CD14-positive monocyte (primary cell): ENCODE results near the gene BMP7. TPM values are rescaled to one million over a fixed set of nuclear protein-coding genes. Genes with fewer than 3 reads are reported as not detected.

Experiments used
- DNase-seq, 3 donors: peaks; one replicate each; pipeline ENCODE4 v3.0.0-alpha.2; 2011 to 2022
- H2AFZ ChIP-seq: 2 replicates; pipeline ENCODE4 v1.6.0; 2012; ENCODE audit warnings: mild to moderate bottlenecking, low read depth, low read length, inconsistent platforms; ENCODE audit not compliant: insufficient read depth, poor library complexity, severe bottlenecking
- H3K27ac ChIP-seq, 2 donors: 1 replicate in 1 of 2; 2 replicates in 1 of 2; pipeline ENCODE4 v1.5.1; 2012 to 2013; ENCODE audit warnings: low read length in 2 of 2, control low read depth in 1 of 2, inconsistent platforms in 1 of 2, low read depth in 1 of 2, mild to moderate bottlenecking in 1 of 2
- H3K27me3 ChIP-seq, 2 donors: one replicate each; pipeline versions ENCODE4 v1.6.0 to v1.6.1; 2011 to 2013; ENCODE audit warnings: low read length in 2 of 2; ENCODE audit not compliant: control insufficient read depth in 2 of 2, insufficient read depth in 2 of 2
- H3K36me3 ChIP-seq, 2 donors: replicated peaks in 1 of 2; 1 replicate in 1 of 2; 2 replicates in 1 of 2; pipeline versions ENCODE4 v1.5.1 to v1.6.1; 2012 to 2013; ENCODE audit warnings: low read length in 2 of 2, control low read depth in 1 of 2, inconsistent platforms in 1 of 2, mild to moderate bottlenecking in 1 of 2; ENCODE audit not compliant: insufficient read depth in 2 of 2, control insufficient read depth in 1 of 2
- H3K4me1 ChIP-seq, 2 donors: 1 replicate in 1 of 2; 2 replicates in 1 of 2; pipeline versions ENCODE4 v1.5.1 to v1.6.1; 2012 to 2013; ENCODE audit warnings: low read length in 2 of 2, control low read depth in 1 of 2, inconsistent platforms in 1 of 2, mild to moderate bottlenecking in 1 of 2, moderate library complexity in 1 of 2; ENCODE audit not compliant: insufficient read depth in 2 of 2, control insufficient read depth in 1 of 2
- H3K4me2 ChIP-seq: replicated peaks from 2 replicates; pipeline ENCODE3; 2012; ENCODE audit warnings: low read length, moderate library complexity, mild to moderate bottlenecking; ENCODE audit not compliant: poor library complexity, severe bottlenecking; ENCODE audit errors: extremely low read depth
- H3K4me3 ChIP-seq, 3 experiments: fragments of 200-600 bp in 1 of 3; sonication (generic) in 1 of 3; replicated peaks in 1 of 3; 1 replicate in 2 of 3; 2 replicates in 1 of 3; pipeline ENCODE4 v1.5.1; 2011 to 2013; ENCODE audit warnings: low read length in 3 of 3, mild to moderate bottlenecking in 3 of 3, control low read depth in 2 of 3, low read depth in 2 of 3, inconsistent platforms in 1 of 3, moderate library complexity in 1 of 3
- H3K79me2 ChIP-seq: 2 replicates; pipeline ENCODE4 v1.6.0; 2012; ENCODE audit warnings: mild to moderate bottlenecking, control low read depth, inconsistent platforms, low read length, moderate library complexity; ENCODE audit not compliant: insufficient read depth
- H3K9ac ChIP-seq: 2 replicates; pipeline ENCODE4 v1.6.0; 2017; ENCODE audit warnings: low read length, mild to moderate bottlenecking; ENCODE audit not compliant: insufficient read depth, poor library complexity, severe bottlenecking
- H3K9me3 ChIP-seq, 2 donors: replicated peaks in 1 of 2; 1 replicate in 1 of 2; 2 replicates in 1 of 2; pipeline versions ENCODE4 v1.5.1 to v1.6.1; 2012 to 2013; ENCODE audit warnings: low read length in 2 of 2, control low read depth in 1 of 2; ENCODE audit not compliant: control insufficient read depth in 1 of 2, insufficient read depth in 1 of 2
- H4K20me1 ChIP-seq: 2 replicates; pipeline ENCODE4 v1.6.0; 2012; ENCODE audit warnings: mild to moderate bottlenecking, low read length, control low read depth, moderate library complexity; ENCODE audit not compliant: insufficient read depth
- H3K27ac Mint-ChIP-seq, 7 donors: one replicate each; pipeline ENCODE4 v1.8.0; 2020; ENCODE audit warnings: mild to moderate bottlenecking in 7 of 7, mixed read lengths in 7 of 7, moderate library complexity in 6 of 7, inconsistent platforms in 2 of 7
- H3K27me3 Mint-ChIP-seq, 3 donors: one replicate each; pipeline ENCODE4 v1.8.0; 2021 to 2022; ENCODE audit warnings: low read depth in 3 of 3, mild to moderate bottlenecking in 3 of 3, mixed read lengths in 3 of 3, moderate library complexity in 3 of 3, inconsistent platforms in 1 of 3
- H3K36me3 Mint-ChIP-seq, 2 donors: one replicate each; pipeline ENCODE4 v1.8.0; 2020; ENCODE audit warnings: mixed read lengths in 2 of 2, inconsistent platforms in 1 of 2, mild to moderate bottlenecking in 1 of 2
- H3K4me1 Mint-ChIP-seq: one replicate; pipeline ENCODE4 v1.8.0; 2020; ENCODE audit warnings: mild to moderate bottlenecking, mixed read lengths
- H3K4me3 Mint-ChIP-seq, 2 donors: one replicate each; pipeline ENCODE4 v1.8.0; 2020; ENCODE audit warnings: mild to moderate bottlenecking in 2 of 2, mixed read lengths in 2 of 2, moderate library complexity in 1 of 2
- H3K9me3 Mint-ChIP-seq, 7 donors: one replicate each; pipeline ENCODE4 v1.8.0; 2020 to 2022; ENCODE audit warnings: mixed read lengths in 7 of 7, mild to moderate bottlenecking in 6 of 7, moderate library complexity in 6 of 7, inconsistent platforms in 2 of 7
- WGBS: methylation state at CpG from one replicate; pipeline ENCODE4 v1.1.5; 2013; ENCODE audit warnings: missing lambda C conversion rate; ENCODE audit not compliant: insufficient coverage; 5-methylcytosine and 5-hydroxymethylcytosine counted together
- intact Hi-C, 2 donors: fragments of 100-400 bp; cut with micrococcal nuclease; formaldehyde crosslinking; loops; one replicate each; pipeline versions ENCODE4 v1.15.0 to v1.15.1; 2023
- polyA plus RNA-seq, 3 donors: library from polyadenylated mRNA; depleted of rRNA in 1 of 3; unstranded in 2 of 3; stranded (reverse) in 1 of 3; fragments of 300-500 nt in 2 of 3; fragments of >200 nt in 1 of 3; fragmentation: Illumina TruSeq in 2 of 3; gene quantifications; 1 replicate in 2 of 3; 2 replicates in 1 of 3; pipeline ENCODE4 v1.2.3, GENCODE V29; 2012 to 2021
- TF ChIP-seq, protein P1 (sequence below): fragments of 200-600 bp; IDR thresholded peaks from one replicate; pipeline ENCODE4 v1.8.0; 2022; ENCODE audit warnings: antibody characterized with exemption, mild to moderate bottlenecking

BMP7 gene
- polyA plus RNA-seq, 3 donors: not detected

DNA sequence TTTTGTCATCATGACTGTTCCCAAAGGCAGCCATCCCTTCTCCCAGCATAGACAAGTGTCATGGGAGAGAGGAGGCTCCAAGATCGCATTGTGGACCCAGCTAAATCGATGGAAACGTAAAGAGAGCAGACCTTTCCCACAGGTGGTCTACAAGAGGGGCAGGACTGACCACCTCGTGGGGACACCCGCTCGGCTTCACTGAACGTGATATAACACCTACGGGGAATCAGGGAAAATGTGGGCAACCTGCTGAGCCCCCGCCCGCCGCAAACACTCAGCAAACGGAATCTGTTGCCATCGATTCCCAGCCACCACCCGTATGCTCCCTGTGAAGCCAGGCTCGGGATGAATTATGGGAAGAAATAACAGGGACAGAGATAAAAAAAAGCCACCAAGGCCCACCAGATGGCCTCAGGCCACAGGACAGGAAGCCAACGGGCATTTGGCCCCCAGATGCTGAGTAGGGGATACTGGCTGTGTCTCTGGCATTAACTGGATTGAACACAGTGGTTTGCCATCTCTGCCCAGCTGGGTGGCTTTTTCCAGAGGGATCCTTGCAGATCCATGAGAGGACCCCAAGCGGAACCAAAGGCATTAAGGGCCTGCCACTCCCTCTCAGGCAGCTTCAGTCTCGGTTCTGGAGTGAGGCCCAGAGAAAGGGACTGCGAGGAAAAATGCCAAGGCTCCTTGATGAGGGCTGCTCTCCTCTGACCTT lies 44.4 kb downstream of the BMP7 start:
- Histone ChIP-seq H3K4me3 (no peak overlapping the region), H3K9me3 (peaks cover 5 to 8% of the 10 kb centered on the region in 2 donors), H3K4me1 (no peaks in the 10 kb centered on the region), H3K4me2 (no peak overlapping the region), H3K9ac (no peak overlapping the region), H3K27me3 (no peaks in the 10 kb centered on the region), H3K79me2 (no peaks in the 10 kb centered on the region), H2AFZ (no peak overlapping the region), H3K36me3 (no peaks in the 10 kb centered on the region), H4K20me1 (no peaks in the 10 kb centered on the region), H3K27ac (no peak overlapping the region)
- Mint-ChIP-seq H3K4me1 (no peaks in the 10 kb centered on the region), H3K27ac (no peak overlapping the region), H3K4me3 (no peak overlapping the region), H3K27me3 (peaks cover 1 to 6% (median 1%) of the 10 kb centered on the region in 3 donors), H3K9me3 (peaks cover 0 to 3% (median 0%) of the 10 kb centered on the region in 7 donors), H3K36me3 (no peaks in the 10 kb centered on the region)
- intact Hi-C loops: no loop called here
- DNase-seq: no peak
- WGBS: 82% methylated on average over 17 of the region's 19 CpGs
- TF ChIP-seq, protein P1, sequence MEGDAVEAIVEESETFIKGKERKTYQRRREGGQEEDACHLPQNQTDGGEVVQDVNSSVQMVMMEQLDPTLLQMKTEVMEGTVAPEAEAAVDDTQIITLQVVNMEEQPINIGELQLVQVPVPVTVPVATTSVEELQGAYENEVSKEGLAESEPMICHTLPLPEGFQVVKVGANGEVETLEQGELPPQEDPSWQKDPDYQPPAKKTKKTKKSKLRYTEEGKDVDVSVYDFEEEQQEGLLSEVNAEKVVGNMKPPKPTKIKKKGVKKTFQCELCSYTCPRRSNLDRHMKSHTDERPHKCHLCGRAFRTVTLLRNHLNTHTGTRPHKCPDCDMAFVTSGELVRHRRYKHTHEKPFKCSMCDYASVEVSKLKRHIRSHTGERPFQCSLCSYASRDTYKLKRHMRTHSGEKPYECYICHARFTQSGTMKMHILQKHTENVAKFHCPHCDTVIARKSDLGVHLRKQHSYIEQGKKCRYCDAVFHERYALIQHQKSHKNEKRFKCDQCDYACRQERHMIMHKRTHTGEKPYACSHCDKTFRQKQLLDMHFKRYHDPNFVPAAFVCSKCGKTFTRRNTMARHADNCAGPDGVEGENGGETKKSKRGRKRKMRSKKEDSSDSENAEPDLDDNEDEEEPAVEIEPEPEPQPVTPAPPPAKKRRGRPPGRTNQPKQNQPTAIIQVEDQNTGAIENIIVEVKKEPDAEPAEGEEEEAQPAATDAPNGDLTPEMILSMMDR: no peak

DNA sequence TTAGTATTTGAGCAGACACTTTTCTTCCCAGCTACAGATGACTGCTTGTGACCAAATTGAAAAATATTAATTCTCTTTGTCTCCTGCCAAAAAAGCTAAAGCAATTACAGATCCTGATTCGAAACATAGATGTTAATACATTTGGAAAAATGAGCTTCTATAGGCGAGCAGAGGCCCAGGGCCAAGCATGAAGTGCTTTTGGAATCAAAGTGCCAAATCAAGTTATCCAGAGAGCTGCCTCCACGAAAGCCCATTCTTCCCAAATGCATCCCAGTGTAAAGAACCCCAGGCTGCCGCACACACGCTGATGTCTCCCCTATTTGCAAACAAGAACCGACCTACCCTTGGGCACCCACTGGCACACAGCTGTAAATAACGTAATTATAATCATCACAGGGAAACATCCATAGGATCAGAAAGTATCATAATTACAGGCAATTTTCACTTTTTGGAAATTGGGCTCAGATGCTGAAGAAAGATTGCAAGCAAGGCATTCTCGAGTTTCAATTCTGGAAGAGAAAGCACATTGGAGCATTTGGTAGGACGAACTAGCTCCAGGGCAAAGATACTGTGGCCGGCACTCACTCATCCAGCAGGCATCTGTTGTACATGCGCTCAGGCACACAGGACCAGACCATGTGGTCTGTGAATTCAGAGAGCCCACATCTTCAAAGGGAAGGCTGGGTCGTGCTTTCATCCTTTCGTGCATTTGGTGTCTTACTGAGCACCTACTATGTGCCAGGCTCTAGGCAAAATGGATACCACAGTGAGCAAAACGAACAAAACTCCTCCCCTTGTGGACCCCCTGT lies 45.9 kb downstream of the BMP7 start:
- H2AFZ ChIP-seq: no peak overlapping the region
- no peaks in the 10 kb centered on the region for H4K20me1 ChIP-seq
- Mint-ChIP-seq H3K36me3 (no peaks in the 10 kb centered on the region), H3K4me3 (no peak overlapping the region), H3K27ac (peak overlapping the region in 1 of 7 donors; percentile 69), H3K4me1 (no peaks in the 10 kb centered on the region), H3K27me3 (peaks cover 0 to 4% (median 1%) of the 10 kb centered on the region in 3 donors), H3K9me3 (peaks cover 0 to 3% (median 0%) of the 10 kb centered on the region in 7 donors)
- H3K27me3 ChIP-seq: no peaks in the 10 kb centered on the region
- no peak overlapping the region for H3K4me3 ChIP-seq
- H3K9ac ChIP-seq: no peak overlapping the region
- no peaks in the 10 kb centered on the region for H3K4me1 ChIP-seq
- WGBS: 88% methylated on average over 11 of the region's 14 CpGs
- H3K27ac ChIP-seq: no peak overlapping the region
- TF ChIP-seq, protein P1: no peak
- H3K36me3 ChIP-seq: no peaks in the 10 kb centered on the region
- DNase-seq: no peak
- no peaks in the 10 kb centered on the region for H3K79me2 ChIP-seq
- intact Hi-C loops: no loop called here
- H3K9me3 ChIP-seq: peaks cover 5 to 8% of the 10 kb centered on the region in 2 donors
- H3K4me2 ChIP-seq: no peak overlapping the region
